ENCODE results near the gene DPF1. TPM values are rescaled to one million over a fixed set of nuclear protein-coding genes. Genes with fewer than 3 reads are reported as not detected.

Gene DPF1
- 3.7 to 4.9 TPM (median 4.7 TPM) in 5 replicates for total RNA-seq (2022; extraction: Qiagen RNA extraction; ENCODE audit: low read depth)

DNA sequence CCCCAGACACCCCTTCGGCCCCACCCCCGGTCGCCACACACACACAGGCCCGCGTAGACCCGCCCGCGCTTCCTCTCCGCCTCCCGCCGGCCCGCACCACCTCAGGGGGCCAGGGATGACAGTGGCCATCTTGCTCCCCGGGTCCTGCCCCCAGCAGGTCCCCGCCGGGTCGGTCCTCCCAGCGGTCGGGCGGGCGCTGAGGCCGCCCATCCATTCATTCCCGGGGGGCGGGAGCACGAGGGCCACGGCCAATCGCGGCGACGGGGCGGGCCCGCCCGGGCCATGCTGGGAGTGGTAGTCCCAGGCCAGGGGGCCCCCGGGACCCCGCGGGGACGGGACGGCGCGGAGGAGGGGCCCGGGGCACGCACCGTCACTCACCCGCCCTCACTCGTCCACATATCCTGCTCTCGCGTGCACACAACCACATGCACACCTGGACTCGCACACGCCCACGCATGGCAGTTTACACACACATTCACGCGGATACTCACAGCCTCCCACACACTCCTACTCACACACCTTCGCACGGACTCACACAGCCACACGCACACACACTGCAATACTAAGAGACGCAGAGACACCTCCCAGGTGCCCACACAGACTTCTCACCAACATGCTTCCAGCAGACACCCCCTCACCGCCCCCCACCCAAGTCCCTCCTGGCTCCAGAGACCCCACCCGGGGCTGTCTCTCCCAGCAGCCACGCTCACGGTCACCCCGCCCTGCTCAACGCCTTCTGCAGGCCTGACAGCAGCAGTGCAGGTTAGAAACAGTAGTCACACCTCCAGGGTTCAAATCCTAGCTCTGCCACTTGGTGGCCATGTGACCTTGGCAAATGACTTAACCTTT lies at the start of gene DPF1:
DPF1 (minus strand) TSS at position 209 of the 849 bp plus-strand sequence; CDS start at position 129, 80 bp downstream.

DNA sequence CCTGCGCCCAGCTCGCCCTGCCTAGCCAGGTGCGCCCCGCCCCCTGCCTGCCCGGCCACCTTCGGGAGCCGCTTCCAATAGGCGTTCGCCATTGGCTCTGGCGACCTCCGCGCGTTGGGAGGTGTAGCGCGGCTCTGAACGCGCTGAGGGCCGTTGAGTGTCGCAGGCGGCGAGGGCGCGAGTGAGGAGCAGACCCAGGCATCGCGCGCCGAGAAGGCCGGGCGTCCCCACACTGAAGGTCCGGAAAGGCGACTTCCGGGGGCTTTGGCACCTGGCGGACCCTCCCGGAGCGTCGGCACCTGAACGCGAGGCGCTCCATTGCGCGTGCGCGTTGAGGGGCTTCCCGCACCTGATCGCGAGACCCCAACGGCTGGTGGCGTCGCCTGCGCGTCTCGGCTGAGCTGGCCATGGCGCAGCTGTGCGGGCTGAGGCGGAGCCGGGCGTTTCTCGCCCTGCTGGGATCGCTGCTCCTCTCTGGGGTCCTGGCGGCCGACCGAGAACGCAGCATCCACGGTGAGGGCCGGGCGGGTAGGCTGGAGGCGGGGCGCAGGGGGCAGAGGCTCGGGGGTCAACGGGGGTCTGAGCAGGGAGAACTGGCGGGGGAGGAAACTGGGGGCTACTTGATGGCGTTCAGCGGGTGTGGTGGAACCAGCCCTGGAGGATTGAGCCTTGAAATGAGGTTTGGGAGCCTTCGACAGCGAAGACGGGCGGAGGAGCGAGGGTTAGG lies 40.6 kb upstream of the DPF1 start, which contains the start of gene SPINT2:
SPINT2 (plus strand) TSS at position 88 of the 727 bp plus-strand sequence; CDS start at position 408, 320 bp downstream.

Other genes with a start within 250 kb of the DPF1 start
- 81.3 to 143 TPM (median 127 TPM) in 5 replicates for gene PPP1R14A, start 32.2 kb upstream of the DPF1 start, total RNA-seq (2022; extraction: Qiagen RNA extraction; ENCODE audit: low read depth)
- gene SPINT2, start 40.4 kb upstream of the DPF1 start, total RNA-seq (2022; extraction: Qiagen RNA extraction; ENCODE audit: low read depth) = 280 to 396 TPM (median 353 TPM) in 5 replicates
- gene C19orf33, start 80.0 kb upstream of the DPF1 start, total RNA-seq (2022; extraction: Qiagen RNA extraction; ENCODE audit: low read depth) = 635 to 743 TPM (median 686 TPM) in 5 replicates
- gene YIF1B, start 91.7 kb upstream of the DPF1 start, total RNA-seq (2022; extraction: Qiagen RNA extraction; ENCODE audit: low read depth) = 98.3 to 132 TPM (median 119 TPM) in 5 replicates
- 5.2 to 6.1 TPM (median 6.1 TPM) in 5 replicates for gene KCNK6, start 95.6 kb upstream of the DPF1 start, total RNA-seq (2022; extraction: Qiagen RNA extraction; ENCODE audit: low read depth)
- gene CATSPERG, start 111.6 kb upstream of the DPF1 start, total RNA-seq (2022; extraction: Qiagen RNA extraction; ENCODE audit: low read depth) = 1.1 to 1.8 TPM (median 1.5 TPM) in 5 replicates
- 462 to 508 TPM (median 476 TPM) in 5 replicates for gene PSMD8, start 150.3 kb upstream of the DPF1 start, total RNA-seq (2022; extraction: Qiagen RNA extraction; ENCODE audit: low read depth)
- 0.16 to 0.47 TPM (median 0.26 TPM) in 5 replicates for gene GGN, start 163.8 kb upstream of the DPF1 start, total RNA-seq (2022; extraction: Qiagen RNA extraction; ENCODE audit: low read depth)
- gene SPRED3, start 164.5 kb upstream of the DPF1 start, total RNA-seq (2022; extraction: Qiagen RNA extraction; ENCODE audit: low read depth) = 1.8 to 3.3 TPM (median 2.8 TPM) in 5 replicates
- 17.8 to 27.6 TPM (median 26.3 TPM) in 5 replicates for gene FAM98C, start 178.9 kb upstream of the DPF1 start, total RNA-seq (2022; extraction: Qiagen RNA extraction; ENCODE audit: low read depth)
- gene RASGRP4, start 202.0 kb upstream of the DPF1 start, total RNA-seq (2022; extraction: Qiagen RNA extraction; ENCODE audit: low read depth) = 0.07 TPM in 2 of 5 replicates, not detected in the others
- 4.4 to 5.9 TPM (median 5.6 TPM) in 5 replicates for gene RYR1, start 209.5 kb upstream of the DPF1 start, total RNA-seq (2022; extraction: Qiagen RNA extraction; ENCODE audit: low read depth)